Activated T-helper 1 cell treated with Interleukin-2 at 50 U/mL for 16 hours (primary cell): ENCODE results near the gene FGF14.

Experiments
- DNase-seq: peaks from one replicate; pipeline ENCODE4 v3.0.0-alpha.2; 2020; ENCODE audit warnings: low read depth

The FGF14 gene

DNA sequence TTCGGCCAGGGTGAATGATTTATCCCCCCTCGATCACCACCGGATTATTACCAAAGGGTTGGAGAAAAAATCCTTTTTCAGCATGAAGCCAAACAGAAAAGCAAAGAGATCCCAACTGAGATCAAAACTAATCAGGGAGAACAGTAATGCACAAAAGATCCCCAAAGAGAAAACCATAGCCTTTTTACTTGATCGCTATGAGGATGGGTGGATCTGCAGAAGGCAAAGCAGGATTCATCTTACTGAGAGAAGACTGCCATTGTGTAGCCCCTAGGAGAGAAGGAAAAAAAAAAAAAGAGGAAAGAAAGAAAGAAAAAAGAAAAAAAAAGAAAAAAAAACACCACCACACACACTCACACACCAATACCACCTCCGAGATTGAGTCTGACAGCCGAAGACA lies at the start of gene FGF14:
FGF14 (minus strand) TSS at position 283 of the 400 bp plus-strand sequence.
- no peak for DNase-seq

DNA sequence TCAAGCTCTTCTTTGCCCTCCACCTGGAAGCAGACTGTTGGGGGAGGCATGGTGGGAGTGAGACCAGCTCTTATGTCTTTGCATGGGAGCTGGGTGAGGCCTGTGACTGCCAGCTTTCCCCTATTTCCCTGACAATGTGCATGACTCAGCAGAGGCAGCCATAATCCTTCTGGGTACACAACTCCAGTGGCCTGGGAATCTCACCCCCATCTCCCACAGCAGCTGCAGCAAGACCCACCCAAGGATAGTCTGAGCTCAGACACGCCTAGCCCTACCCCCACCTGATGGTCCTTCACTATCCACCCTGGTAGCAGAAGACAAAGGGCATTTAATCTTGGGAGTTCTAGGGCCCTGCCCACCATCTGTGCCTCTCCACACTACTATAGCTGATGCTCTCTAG lies 41.4 kb upstream of the FGF14 start:
- DNase-seq: no peak

GRCh38 chr13:102441085-102441484 lies 39.2 kb upstream of the FGF14 start:
- DNase-seq: no peak

DNA sequence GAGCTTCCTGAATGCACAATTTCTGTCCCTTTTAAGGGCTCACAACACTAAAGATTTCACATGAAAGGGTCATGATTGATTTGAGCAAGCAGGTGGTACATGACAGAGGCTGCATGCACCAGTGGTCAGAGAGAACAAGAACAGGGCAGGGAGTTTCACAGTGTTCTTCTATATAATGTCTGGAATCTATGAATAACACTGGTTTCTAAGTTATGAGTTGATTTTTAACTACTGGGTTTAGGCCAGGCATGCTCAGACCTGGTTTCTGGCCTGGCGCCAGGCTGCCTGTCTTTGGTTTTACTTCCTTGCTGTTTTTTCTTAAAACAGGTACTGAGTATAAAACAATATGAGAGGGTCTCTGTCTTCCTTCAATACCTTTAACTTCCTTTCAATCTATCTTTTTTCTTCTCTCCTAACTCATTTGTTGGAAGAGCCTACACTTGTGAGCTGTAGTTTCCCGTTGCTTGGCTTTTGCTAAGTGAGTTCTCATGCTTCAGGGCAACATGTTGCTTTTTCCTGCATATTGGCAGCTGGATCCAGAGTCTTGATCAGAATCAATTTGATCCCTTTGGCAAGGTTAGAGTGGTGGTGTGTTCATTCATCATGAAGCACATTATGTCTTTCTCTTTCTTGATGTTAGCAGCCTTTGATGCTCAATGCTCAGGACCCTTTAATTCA lies 38.5 kb upstream of the FGF14 start:
- DNase-seq: no peak

- DNase-seq: no peak
These were observed 20.8 kb upstream of the FGF14 start for GRCh38 chr13:102422690-102423089.

DNA sequence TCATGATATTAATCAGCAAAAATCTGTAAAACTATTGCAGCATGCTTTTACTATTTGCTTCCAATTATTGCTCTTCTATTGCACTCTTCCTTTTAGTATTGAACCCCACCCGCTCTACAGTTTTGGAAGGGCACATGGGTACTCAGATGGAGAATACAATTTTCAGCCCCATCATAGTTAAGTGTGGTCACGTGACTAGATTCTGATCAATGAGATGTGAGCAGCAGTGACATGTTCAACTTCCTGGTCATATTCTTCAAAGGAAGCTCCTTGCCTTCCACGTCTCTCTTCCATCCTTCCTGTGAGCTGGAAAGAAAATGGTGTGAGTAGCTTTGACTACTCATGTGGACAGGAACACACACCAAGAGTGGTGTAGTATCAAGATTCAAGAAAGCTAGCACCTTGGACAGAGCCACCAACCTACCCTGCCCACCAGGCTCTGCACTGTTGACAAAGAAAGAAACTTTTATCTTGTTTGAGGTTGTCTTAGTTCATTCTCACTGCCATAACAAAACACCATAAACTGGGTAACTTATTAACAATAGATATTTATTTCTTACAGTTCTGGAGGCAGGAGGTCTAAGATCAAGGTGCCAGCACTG lies 3.8 kb upstream of the FGF14 start:
- no peak for DNase-seq

DNA sequence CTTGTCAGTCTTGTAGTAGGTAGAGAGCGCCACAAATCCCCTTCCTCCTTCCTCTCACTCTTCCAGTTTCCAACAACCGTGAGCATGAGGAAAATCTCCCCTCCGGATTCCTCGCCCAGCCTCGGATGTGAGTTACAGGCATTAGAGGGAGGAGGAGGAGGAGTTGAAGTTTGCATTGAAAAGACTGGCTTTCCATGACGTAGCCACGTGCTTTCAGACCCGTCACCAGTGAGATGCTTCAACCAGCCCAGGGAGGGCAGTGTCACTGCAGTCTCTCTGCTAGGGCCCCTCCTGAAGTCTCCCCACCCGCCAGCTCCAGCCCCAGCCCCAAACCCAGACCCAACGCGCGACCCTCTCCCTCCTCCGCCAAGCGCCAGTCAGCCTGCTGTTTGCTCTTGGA lies 442 bp upstream of the FGF14 start:
- DNase-seq: no peak

GRCh38 chr13:102401265-102401664 lies 583 bp downstream of the FGF14 start:
- no peak for DNase-seq

DNA sequence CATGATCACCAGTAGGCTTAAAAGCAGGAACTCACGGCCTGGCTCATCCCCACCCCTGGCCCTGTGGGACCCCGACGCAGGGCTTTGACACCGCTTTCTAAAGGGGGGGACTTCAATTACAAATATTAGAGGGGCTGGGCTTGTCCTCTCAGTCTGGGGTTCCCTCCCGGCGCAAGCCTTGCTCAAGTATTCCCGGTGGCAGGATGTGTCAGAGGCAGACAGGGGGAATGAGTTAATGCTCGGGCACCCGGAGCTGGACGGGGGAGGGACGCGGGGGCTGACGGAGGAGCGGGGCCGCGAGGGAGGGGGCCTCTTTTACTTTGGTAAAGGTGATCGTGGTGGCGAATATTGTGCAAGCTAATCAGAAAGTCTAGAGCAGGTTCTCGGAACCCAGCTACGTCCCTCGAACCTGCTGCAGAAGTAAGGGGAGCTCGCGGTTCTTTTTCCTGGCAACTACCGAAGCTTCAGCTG lies 1.1 kb downstream of the FGF14 start:
- DNase-seq: no peak

GRCh38 chr13:102399791-102400674 lies 1.8 kb downstream of the FGF14 start:
- DNase-seq: no peak

DNA sequence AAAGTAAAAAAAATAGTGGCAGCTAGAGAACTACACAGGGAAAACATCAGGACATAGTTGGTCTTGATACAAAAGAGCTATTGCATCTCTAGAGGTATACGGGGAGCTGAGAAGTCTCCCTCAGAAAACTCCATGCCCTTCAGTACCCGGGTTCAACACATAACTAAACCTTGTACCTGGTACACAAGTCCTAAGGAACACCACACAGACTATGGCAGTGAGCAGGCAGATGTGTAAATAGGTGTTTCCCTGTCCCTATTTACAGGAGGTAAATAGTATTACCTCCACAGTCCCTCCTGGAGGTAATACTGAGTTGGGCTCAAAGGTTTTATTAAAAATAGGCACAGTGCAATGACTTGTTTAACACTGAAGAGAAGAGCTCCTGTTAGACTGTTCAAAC lies 5.9 kb downstream of the FGF14 start:
- DNase-seq: no peak

DNA sequence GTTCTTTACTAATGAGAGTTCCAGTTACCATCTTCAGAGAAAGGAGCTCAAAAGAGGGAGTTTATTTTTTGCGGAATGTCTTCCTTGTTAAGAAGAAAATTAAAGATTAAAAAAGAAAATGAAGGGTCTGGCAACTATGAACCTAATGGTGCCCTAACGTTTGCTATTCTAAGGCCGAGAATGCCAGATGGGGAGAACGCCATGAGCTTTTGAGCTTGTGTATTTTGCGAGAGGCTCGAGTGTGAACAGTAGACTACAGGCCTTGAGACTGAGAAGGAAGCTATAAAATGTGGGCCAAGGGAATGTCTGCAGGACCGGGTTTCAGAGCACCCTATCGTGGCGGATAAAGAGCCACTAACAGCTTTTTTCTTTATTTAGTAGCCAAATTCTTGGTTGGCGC lies 6.7 kb downstream of the FGF14 start:
- DNase-seq: no peak

DNA sequence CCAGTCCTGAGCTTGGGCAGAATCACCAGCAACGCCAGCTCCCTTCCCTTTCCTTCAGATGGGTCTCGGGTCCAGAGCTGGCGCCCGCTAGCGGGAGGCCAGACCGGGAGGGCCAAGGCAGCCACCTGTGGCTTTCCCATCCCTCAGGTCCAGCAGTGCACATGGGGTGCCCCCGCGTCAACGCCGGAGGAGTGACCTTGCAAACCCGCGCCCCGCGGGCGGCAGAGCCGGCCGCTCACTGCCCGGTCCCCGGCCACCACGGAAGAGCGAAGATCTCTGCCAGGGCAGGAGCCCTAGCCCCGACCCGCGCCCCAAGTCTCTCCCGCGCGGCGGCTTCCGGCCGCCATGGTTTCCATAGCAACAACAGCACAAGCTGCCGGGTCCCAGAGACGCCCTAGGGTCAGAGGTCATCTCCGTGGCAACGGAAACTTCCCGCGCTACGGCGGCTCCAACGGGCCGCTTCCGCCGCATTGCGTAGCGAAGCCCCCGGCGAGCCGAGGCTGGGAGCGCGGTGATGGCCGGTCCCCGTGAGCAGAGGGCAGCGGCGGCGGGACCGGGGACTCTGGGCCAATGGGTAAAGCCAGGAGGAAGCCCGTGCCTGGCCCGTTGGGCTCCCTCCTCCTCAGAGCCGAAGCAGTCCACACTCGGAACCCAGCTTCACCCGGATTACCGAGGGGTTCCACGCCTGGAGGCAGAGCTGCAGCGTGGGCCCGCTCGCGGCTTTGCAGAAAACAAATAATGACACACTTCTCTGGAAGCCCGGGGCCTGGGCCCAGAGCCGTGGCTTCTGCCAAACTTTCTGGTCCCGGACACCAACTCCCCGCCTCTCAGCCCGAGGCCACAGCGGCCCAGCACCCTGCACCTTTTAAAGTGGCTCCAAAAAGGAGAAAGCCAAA lies 7.4 kb downstream of the FGF14 start:
- peak; percentile 92 for DNase-seq

DNA sequence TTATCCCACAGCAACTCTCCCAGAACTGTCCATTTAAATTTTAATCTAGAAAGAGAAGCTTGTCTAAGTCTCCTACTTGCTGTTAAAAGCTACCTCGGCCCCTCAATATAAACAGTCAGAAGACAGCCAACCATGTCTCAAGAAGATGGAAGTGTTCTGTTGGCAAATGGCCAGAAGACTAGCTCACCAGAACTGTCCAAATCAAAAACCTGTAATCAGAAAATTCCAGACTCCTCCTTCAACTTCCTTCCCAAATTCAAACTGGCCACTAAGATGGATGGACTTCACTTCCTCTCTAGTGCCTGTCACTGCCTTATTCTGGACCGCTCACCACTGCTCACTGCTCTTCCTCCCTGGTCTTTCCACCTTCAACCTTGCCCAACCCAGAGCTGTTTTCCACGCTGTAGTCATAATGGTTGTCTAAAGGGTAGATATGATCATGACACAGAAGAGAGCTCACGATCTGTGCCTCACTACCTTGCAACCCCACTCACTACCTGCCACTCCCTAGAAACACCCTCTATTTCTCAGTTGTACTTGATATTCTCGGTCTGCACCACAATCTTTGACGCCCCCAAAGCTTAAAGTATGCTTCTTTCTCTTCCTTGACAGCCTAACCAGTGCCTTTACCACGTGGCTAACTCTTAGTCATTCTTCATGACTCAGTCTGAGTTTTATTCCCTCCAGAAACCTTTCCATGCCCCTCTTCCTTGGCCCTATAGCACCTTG lies 9.2 kb downstream of the FGF14 start:
- DNase-seq: no peak

DNA sequence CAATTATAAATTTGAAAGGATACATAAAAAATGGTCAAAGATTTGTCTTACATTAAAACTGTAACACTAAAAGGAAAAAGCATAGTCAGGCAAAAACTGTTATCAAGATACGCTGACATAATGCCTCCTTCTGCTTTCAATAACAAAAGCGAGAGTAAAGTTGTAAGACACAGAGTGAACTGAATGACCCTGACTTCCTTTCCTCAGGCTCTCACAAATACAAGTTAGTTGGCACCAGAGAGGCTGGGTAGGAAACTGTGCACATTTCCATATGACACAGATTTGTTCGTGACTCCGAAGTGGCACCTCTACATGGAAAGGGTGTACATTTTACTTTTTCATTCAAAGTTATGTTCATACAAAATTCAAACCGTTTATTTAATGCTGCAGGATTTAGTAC lies 15.4 kb downstream of the FGF14 start:
- no peak for DNase-seq

GRCh38 chr13:102380012-102380411 lies 21.8 kb downstream of the FGF14 start:
- no peak for DNase-seq

DNA sequence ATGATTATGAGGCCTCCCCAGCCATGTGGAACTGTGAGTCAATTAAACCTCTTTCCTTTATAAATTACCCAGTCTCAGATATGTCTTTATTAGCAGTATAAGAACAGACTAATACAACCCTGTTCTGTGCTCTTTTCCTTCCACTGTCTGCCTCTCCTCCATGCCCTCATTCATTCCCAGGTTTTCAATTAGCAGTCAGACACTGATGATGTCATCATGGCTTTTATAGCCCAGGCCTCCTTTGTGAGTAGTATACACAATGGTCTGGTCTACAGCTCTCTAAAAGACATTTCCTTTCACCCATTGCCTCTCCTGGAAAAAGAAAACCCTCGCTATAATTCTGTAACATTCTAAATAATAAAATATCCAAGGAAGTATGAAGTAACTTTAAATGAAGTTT lies 25.5 kb downstream of the FGF14 start:
- no peak for DNase-seq

GRCh38 chr13:102374726-102375125 lies 27.1 kb downstream of the FGF14 start:
- DNase-seq: no peak

DNA sequence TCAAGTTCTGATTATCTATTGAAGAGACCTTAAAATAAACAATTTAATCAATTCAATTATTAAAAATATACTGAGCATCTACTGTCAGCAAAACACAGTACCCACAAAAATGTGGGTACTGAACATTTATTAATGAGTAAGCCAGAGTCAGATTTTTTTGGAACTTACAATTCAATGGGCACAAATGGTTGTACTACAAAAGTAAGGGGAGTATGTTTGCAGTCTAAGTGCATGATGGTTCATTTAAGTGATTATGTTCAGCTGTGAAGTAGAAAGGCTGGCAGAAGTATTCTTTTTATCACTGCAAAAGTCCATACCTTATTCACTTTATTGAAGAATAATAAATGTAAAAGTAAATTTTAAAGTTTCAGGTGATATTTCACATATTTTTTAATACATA lies 27.6 kb downstream of the FGF14 start:
- DNase-seq: no peak

GRCh38 chr13:102373221-102373620 lies 28.6 kb downstream of the FGF14 start:
- DNase-seq: no peak

DNA sequence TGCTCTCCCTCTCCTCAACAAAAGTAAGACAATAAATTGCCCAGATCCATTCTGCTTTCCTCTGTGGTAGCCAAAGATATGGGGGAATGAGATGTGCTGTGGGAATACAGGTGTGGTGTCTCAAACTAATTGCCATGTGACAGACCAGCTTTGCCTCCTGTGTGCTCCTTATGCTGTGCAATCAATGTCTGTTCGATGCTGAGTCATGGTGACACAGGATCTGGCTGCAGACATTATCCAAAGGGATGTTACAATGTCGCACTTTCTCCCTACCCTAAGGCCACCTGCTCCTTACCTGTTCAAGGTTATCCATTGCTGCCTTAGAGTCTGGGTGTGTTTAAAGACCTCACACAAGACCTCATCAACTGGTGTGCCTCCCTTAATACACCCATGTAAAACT lies 32.5 kb downstream of the FGF14 start:
- no peak for DNase-seq
